GM12873 (cell line): Measurements from ENCODE around the gene SCN11A.

ENCODE experiments used
- TF ChIP-seq, protein P1 (sequence below): IDR thresholded peaks from 2 replicates; pipeline ENCODE4 v1.5.1; 2012; ENCODE audit warnings: low read depth, mild to moderate bottlenecking, moderate library complexity, low read length, control low read depth; ENCODE audit not compliant: insufficient read depth; ENCODE audit errors: missing control alignments

SCN11A gene

DNA sequence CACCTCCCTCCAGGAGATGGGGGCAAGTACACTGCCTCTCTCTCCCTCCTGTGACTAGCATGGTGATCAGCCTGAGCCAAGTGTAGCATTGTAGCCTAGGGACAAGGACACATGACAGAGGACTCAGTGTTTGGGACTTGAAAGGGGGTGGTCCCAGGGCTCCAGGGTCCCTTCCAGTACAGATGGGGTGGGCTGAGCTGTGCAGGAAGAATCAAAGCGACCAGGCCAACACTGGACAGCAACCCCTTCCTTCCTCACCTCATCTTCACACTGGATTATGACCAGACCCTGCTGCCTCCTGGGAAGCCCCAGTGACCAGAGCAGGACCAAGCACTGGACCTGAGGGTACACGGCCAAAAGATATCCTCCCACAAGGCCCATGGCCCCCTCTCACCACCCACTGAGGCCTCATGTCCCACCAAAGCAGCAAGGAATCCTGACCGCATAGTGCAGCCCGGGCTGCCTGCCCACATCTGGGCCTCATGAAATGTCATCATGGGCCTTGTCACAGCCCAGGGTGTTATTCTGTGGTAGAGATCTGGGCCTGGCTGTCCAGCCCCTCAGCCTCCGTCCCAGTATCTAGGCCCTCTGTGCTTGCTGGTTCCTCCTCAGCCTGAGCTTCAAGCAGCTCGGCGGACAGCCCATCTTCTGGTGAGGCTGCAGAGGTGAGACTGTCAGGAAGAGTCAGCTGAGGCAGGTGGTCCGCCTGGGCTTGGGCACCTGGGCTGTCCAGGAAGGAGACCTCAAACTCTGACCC, 46.1 kb upstream of the SCN11A start:
- TF ChIP-seq, protein P1, sequence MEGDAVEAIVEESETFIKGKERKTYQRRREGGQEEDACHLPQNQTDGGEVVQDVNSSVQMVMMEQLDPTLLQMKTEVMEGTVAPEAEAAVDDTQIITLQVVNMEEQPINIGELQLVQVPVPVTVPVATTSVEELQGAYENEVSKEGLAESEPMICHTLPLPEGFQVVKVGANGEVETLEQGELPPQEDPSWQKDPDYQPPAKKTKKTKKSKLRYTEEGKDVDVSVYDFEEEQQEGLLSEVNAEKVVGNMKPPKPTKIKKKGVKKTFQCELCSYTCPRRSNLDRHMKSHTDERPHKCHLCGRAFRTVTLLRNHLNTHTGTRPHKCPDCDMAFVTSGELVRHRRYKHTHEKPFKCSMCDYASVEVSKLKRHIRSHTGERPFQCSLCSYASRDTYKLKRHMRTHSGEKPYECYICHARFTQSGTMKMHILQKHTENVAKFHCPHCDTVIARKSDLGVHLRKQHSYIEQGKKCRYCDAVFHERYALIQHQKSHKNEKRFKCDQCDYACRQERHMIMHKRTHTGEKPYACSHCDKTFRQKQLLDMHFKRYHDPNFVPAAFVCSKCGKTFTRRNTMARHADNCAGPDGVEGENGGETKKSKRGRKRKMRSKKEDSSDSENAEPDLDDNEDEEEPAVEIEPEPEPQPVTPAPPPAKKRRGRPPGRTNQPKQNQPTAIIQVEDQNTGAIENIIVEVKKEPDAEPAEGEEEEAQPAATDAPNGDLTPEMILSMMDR = no peak

DNA sequence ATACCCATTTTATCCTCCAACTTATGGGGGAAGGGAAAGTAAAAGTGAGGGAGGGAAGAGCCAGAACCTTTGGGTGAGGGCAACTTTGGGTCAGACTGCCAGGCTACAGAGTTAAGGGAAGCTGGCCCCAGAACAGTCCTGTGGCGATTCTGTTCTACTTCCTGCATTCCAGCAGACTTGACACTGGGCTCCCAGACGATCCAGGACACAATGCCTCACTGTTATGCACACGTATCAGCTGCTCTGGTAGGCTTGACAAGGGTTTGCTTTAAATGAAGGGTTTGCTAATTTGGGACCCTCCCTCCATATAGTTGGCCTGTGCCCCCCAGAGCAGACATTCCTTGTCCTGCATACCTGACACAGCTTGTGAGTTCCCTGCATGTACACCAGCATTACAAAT, 45.0 kb upstream of the SCN11A start:
- TF ChIP-seq, protein P1 = no peak

DNA sequence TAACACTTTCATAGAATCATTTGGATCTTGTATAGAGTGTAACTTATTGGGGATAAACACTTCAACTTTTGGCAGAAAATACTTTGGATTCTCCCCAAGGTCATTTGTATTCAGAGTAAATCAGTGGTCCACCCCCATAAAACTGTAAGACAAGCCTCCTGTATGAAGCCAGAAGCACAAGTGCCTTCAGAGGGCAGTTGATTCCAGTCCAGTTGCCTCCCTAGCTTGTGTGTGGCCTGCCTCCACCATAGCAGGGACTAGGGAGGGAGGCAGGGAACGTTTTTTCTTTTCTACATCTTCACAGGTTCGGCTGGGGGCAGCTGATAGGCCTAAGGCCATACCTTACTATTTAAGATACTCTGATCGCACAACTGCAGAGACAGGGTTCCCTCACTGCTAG, 44.0 kb upstream of the SCN11A start:
- TF ChIP-seq, protein P1 = no peak

DNA sequence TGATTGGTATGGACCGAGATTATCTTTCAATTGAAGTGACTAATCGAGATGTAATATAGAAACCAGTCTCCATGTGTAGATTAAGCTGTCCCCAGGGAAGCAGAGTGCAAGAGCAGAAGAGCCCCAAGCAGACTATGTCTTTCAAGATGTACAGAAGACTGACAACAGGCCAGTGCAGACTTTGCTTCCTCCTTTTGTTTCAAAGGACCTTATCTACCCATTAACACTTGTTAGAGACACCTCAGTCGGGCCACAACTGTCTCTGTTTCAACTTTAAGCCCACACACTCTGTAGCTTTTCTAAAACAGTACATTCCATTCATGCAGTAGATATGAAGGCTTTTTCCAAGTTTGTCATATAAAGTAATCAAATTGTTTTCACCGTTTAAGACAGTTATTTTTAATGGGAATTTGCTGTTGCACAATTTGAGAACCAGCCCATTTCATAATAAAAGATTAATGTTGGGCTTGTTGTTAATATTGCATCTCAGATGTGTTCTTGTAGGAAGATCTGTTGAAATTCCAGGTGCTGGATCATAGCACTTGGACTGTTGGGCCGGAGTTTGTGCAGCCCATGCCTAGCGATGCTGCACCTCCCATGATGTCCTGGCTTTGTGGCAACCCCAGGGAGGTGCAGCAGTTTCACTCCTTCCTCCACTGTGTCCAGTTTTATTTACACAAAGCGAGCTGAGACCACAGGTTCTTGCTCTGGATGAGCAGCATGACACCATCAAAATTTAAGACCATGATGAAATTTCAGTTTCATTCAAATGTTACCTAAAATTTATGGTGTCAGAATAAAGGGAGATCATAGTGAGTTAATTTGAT, 43.3 kb upstream of the SCN11A start:
- TF ChIP-seq, protein P1 = no peak

DNA sequence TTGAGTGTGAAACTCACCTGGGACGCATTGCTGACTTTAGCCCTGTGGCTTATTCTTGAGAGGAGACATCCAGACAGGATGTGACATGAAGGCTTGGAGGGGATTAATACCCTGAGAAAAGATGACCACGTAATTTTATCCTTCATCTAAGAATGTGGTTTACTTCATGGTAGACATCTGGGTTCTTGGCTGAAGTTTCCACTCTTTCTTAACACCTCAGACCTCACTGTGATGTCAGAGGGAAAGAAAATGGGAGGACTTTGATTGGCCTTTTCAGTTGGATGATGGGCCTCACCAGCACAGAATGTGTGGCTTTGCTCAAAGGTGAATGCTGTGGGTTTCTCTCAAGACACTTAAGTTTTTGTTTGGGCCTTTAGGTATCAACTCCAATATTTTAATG, 39.2 kb upstream of the SCN11A start:
- TF ChIP-seq, protein P1 = no peak

DNA sequence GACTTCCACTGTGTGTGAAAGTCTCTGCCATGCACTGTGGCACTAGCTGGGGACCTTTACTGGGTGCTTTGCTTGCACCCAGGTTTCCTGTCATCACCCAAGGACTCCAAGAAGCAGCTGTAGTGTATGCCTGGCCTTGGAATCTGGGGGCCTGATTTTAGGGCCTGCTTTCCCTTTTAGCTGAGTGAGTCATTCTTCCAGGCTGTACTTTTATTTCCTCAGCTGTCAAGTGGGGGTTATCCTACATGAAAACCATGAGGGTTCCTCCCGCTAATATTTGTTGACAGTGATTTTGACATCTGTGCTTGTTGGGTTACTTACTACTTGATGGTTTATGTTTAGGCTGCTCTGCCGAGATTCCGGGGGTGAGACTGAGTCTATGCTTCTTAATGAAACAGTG, 37.1 kb upstream of the SCN11A start:
- TF ChIP-seq, protein P1 = no peak

DNA sequence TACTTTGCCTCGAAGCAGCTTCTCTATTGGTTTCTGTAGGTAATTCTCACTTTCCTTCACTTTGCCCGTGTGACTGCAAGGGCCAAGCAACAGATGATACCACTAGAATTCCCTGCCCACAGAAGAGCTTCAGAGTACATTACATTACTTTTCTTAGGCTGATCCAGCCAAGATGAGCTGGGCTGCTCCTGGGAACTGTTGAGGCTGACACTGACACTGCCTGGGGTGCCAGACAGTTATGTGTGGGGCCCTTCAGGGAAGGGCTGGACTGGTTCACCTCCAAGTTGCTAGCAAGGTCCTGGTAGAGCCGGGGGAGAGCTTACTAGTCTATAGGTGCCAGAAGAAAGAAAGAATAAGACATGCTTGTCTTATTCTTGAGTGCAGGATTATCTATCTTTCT, 36.7 kb upstream of the SCN11A start:
- TF ChIP-seq, protein P1 = no peak
